Fibroblast of the conjunctiva (primary cell): ENCODE data around the gene ACAT2.
A peak's percentile ranks its signal among the peaks of the same experiment; 100 is the strongest.
"Not testable (repeated sequence)": the region's sequence is repeated elsewhere in the genome, so short reads cannot be mapped to it uniquely, and the experiment has no call there.

Experiments used
- DNase-seq: peaks from one replicate; pipeline ENCODE4 v3.0.0-alpha.2; 2010; ENCODE audit warnings: low read depth

Gene ACAT2

DNA sequence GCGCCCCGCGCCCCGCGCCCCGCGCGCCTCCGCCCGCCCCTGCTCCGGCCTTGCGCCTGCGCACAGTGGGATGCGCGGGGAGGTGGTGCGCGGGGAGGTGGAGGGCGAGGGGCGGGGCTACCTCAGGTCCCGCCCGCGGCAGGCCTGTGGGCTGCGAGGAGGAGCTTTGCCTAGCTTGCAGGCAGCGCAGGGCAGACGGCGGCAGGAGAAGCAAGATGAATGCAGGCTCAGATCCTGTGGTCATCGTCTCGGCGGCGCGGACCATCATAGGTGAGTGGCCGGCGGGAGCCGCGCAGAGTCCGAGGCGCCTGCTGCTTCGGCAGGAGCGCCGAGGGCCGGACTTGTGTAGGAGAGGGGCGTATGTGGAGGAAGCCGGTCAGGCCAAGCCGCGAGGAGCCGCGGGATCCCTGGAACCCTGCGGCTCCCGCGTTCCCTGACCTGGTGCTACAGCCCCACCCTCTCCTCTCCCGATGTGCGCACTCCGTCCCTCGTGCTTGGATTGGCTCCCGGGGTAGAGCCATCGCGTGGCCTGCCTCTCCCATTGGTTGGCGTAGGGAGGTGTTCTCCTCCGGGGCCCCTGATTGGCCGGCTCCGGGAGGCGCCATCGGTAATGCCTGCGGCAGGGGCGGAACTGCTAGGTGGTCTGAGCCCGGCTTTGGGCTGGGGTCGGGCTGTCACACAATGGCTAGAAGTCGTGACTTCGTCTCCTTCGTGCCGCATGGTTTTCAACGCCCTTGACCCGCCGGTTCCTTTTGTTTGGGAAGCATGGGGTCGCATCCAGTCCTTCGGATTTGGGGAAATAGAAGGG is at the start of gene ACAT2:
ACAT2 (plus strand) TSS at position 173 of the 808 bp plus-strand sequence; CDS start at position 216, 43 bp downstream.
- DNase-seq, result peak; percentile 91

DNA sequence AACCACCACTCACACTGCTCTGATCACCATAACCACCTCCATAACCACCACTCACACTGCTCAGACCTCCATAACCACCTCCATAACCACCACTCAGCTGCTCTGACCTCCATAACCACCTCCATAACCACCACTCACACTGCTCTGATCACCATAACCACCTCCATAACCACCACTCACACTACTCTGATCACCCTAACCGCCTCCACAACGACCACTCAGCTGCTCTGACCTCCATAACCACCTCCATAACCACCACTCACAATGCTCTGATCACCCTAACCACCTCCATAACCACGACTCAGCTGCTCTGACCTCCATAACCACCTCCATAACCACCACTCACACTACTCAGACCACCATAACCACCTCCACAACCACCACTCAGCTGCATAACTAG is 49.5 kb upstream of the ACAT2 start:
- DNase-seq, result not testable (repeated sequence)

DNA sequence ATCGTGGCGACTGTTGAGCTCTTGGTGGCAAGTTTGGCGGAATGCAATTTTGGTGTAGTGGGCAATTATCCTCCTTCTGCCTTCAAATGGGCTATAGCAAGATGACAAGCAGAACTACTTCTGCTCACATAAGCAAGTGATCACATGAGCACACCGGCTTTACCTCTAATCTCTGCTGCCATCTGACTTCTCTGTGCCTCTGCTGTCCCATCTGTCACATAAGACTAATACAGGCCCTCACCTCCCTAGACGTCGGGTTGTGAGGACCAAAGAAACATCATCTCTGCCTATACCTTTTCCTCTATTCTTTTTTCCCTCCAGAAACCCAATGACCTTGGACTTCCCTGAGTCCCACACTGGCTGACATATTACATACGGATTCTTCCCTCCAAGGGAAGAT is 47.9 kb upstream of the ACAT2 start:
- no peak for DNase-seq

DNA sequence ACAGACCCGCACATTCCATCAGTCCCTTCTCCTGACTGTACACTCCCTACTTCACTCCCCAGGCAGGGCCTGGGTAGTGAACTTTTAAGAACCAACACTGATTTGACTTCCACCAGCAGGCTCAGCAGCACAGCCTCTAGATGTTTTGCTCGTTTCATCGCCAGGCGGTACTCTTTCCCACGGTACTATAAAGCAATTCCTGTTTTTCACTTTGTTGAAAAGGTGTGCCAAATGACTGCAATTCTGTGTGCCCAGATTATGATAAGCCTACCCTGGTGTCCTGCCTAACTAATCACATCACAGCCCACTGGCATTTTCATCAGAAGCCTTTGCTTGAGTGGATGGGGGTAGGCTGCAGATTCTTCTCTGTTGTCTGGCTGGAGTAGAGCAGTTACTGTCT is 47.4 kb upstream of the ACAT2 start:
- no peak for DNase-seq

DNA sequence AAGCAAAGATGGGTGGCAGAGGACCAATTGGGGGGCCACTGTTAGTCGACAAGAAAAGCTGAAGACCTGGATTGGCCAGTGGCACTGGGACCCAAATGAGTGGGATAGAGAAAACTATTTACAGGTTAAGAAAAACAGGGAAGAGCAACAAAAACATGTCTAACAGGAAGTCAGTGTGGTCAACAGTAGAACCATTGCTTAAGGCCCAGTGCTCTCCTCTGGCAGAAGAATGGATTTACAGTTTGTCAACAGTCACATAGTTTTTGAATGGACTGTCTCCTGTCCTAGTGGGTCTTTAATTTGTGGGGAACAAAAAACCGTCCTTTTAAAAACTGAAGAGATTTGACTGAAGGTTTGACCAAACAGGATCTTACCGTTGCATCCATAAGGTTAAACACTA is 46.7 kb upstream of the ACAT2 start:
- DNase-seq, result no peak

DNA sequence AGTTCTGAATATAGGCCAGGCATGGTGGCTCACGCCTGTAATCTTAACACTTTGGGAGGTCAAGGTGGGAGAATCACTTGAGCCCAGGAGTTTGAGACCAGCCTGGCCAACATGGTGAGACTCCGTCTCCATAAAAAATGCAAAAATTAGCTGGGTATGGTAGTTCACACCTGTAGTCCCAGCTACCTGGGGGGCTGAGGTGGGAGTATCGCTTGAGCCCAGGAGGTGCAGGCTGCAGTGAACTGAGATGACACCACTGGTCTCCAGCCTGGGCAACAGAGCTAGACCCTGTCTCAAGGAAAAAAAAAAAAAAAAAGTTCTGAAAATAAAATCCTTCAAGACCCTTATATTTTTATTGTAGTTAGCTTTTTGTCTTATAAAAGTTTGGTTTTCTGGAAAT is 46.2 kb upstream of the ACAT2 start:
- DNase-seq, result no peak

DNA sequence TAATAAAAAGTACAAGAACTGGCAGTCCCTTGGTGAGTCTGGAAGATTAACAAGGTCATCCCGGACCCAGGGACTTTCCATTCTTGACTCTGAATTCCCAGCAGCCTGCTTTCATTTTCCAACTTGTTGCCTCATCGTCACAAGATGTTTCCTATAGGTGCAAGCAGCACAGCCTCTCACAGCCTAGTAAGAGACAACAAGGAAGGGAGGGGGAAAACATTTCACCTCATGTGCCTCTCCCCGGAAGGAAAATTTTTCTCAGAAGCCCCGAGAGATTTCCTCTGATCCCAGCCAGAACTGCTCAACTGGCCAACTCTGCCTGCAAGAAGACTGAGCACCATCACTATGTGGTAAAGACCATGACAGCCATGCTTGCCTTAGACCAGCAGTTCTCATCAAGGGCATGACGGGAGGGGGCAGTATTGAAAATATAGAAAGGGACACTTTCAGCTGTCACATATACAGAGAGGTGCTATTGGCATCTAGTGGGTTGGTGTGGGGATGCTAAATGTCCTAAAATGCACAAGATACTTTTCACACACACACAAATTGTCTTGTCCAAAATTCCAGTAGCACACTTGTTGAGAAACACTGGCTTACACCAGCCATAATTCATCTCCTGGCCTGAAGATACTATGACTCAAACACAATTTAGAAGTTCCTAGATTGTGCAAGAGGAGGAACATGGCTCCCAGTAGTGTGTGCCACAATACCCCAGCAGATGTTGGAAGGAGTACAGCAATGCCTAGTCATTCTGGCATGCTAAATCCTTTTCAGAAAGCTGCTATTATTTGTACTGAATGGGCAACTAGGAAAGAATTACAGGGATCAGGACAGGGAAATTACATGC is 45.4 kb upstream of the ACAT2 start:
- DNase-seq, result peak; percentile 96

DNA sequence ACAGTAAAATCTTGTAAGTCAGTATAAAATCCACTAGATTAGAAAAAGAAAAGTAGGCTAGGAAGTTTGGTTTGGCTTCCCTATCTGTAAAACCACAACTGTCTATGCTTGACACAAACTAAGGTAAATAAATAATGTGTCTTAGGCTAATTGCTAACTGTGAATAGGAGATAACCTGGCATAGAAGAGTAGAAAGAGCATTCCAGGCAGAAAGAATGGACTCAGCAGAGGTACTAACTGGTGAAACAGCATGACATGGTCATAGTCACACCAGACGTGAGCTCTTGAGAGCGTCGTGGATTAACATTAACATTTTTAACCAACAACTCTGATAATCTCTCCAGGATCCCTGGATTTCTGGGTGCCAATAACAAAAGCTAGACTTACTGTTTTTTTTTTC is 43.2 kb upstream of the ACAT2 start:
- no peak for DNase-seq

DNA sequence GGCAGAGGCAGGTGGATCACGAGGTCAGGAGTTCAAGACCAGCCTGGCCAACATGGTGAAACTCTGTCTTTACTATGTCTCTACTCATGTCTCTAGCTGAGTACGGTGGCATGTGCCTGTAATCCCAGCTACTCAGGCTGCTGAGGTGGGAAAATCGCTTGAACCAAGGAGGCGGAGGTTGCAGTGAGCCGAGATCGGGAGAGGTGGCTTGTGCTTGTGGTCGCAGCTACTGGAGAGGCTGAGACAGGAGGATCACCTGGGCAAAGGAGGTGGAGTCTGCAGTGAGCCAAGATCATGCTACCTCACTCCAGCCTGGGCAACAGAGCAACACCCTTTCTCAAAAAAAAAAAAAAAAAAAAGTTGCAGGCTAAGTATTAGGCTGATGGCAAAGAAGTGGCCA is 42.6 kb upstream of the ACAT2 start:
- no peak for DNase-seq

DNA sequence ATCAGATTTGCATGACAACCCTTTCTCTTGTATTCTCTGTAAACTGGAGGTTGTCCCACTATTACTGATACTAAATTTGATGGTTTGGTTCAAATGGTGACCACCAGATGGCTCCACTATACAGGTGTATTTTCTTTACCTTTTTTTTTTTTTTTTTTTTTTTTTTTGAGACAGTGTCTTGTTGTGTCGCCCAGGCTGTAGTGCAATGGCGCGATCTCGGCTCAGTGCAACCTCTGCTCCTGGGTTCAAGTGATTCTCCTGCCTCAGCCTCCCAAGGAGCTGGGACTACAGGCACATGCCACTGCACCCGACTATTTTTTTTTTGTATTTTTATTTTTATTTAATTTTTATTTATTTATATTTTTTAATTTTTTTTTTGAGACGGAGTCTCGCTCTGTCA is 41.1 kb upstream of the ACAT2 start:
- DNase-seq, result no peak

DNA sequence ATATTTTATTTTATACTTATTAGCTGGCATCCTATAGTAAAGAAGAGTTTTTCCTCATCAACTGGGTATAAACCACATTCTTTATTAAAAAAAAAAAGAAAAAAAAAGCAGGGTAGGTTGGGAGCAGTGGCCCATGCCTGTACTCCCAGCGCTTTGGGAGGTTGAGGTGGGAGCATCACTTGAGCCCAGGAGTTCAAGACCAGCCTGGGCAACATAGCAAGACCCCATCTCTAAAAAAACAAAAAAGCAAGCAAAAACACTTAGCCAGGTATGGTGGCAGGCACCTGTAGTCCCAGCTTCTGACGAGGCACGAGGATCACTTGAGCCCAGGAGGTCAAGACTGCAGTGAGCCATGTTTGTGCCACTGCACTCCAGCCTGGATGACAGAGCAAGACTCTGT is 39.9 kb upstream of the ACAT2 start:
- not testable (repeated sequence) for DNase-seq

DNA sequence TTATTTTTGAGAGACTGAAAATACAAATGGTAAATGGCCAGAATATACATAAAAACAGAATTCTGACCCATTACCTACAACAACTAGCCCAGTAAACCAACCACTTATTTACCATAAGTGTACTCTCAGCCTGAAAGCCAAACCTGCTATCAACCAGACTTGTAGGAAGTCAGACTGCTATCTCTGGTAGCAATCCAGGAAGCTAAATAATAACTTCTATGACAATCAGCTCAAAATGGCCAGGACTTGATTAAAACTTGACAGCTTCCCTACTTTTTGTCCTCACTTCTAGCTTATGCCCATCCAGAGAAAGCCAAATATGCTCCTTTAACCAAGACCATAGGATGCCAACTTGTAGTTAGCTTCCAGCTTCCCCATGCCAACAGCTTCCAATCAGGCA is 39.2 kb upstream of the ACAT2 start:
- DNase-seq, result no peak

DNA sequence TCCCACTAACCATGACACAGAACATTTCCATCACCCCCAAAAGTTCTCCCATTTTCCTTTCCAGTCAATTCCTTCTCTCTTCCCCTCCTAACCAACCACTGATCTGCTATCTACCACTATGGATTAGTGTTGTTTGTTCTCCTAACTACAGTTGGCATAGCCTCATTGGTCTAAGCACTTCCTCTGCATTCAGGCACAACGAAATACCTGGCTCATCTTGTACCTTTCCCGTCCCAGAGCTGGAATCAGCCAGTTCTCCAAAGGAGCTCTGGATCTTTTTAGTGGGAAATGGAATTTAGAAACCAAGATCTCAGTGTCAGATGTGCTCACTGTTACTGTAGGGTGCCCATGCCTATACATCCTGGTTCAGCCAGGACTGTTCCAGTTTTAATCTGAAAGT is 38.6 kb upstream of the ACAT2 start:
- no peak for DNase-seq

DNA sequence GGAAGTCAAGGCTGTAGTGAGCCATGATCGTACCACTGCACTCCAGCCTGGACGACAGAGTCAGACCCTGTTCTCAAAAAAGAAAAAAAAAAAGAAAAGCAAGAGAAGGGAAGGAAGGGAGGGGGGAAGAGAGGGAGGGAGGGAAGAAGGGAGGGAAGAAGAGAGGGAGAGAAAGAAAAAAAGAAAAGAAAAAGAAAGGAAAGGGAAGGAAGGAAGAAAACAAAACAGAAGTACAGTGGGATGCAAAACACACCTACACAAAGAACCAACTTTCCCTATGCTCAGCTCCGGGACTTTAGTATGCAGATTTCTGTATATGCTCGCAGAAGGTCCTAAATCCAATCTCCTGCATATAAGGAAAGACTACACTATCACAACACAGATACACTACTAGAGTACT is 37.1 kb upstream of the ACAT2 start:
- no peak for DNase-seq

DNA sequence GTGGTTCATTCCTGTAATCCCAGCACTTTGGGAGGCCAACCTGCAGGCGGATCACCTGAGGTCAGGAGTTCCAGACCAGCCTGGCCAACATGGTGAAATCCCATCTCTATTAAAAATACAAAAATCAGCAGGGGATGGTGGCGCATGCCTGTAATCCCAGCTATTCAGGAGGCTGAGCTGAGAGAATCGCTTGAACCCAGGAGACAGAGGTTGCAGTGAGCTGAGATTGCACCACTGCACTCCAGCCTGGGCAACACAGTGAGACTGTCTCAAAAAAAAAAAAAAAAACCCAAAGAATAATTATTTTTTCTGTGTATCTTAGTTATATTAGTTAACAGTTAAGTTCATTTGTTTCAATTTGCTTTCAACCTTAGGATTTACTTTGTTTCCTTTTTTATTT is 36.6 kb upstream of the ACAT2 start:
- not testable (repeated sequence) for DNase-seq

DNA sequence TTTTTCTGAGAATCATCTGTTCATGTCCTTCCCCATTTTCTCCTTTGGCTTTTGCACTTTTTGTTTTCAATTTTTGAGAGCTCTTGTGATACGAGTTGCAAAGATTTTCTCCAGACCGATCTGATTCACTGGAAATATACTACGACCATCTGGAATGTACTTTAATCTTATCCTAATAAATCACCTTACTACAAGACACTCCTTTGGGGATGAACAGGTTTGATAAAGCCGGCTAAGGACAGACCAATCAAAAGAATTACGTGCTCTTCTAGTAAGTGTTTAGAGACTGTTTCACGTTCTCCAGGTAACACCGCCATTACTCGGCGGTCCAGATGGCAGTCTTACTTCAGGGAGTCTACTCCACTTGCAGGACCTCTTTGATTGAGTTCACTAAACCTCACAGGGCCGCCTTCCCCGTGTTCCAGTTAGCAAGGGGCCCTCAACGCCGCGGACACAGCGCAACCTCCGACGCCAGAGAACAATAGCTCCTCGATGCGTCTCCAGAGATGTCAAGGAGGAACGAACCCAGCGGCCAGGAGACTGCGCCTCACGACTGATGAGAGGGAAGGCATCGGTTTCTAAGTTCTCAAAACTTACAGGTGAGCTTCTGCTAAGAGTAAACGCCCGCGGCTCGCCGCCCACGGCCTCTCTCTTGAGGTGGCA is 35.5 kb upstream of the ACAT2 start:
- no peak for DNase-seq

DNA sequence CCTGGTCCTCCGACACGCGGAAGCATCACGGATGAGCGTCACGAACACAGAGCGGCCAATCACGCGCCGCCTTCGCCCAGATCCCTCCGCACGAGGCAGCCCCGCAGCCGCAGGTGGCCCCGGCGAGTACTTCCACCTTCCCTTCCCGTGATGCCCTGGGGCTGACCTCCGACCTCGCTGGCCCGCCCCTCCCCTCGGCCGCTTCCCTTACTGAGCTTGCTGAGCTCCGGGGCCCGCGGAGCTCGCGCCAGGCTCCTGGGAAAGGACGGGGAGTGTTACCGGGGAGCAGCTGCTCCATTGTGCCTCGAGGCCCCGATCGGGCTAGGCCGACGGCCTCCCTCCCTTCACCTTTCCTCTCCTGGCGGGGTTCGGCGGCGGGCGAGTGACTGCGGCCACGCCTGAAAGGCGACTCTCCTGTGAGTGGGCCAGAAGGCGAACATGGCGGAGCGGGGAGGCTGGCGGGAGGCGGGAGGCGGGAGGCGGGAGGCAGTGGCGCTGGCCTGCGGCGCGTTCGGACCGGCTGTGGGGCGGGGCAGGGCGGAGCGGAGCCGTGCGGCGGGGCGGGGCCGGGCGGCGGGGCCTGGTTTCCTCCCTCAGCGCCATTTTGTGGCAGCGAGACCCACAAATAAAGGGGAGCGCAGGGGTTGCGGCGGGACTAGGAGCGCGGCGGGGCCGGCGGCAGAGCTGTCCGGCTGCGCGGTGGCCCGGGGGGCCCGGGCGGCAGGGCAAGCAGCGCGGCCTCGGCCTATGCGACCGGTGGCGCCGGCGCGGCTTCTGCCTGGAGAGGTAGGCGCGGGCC is 34.7 kb upstream of the ACAT2 start, which contains the start of gene WTAP:
WTAP (plus strand) TSS at position 589 of the 799 bp plus-strand sequence. CDS start 8,760 bp downstream, outside the sequence.
- peak; percentile 87 for DNase-seq

DNA sequence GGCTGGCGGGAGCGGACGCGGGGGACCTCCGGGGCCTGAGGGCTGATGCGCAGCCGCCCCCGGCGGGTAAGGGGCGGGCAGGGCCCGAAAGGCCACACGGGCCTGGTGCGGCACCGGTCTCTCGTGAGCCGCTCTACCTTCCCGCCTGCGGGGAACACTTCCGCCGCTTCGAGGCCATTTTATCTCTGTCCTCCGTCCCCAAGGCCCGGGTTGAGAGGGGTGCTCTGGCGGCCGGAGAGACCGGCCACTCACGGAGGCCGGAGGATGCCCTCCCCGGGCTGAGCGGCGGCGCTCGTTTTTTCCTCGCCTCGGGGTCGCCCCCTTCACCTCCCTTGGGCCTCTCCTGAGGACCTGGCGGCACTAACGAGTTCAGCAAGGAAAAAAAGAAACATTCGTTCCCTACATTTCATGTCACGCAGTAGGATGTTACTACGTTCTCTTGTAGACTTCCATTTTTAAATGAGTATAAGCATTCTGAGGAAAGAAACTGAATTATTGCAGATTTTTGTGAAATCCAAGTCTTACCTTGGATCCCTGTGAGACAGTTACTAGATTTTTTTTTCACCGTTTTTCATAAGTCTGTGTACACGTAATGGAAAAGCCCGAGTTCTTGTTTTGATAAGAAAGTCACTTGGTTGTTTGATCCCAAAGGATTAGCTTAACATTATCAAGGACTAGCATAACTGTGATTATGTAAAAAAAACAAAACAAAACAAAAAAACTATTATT is 34.0 kb upstream of the ACAT2 start:
- DNase-seq, result no peak

DNA sequence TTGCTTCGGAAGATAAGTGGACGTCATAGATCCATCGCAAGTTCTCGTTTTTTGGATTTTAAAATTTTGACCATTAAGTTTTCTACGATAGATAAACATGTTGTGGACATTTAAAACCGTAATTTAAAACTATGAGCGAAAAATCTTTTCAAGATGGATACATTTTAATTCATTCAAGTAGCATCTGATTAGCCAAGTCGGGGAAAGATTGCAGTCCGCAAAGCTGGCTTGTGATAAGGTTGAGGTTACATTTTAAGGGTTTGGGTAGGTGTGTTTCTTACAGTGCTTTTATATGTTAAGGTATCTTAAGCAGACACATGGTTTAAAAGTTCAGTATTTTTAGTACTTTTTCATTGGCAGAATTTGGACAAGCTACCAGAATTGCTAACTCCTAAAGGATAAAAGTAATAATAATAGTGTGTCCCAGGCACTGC is 33.3 kb upstream of the ACAT2 start:
- DNase-seq, result no peak

DNA sequence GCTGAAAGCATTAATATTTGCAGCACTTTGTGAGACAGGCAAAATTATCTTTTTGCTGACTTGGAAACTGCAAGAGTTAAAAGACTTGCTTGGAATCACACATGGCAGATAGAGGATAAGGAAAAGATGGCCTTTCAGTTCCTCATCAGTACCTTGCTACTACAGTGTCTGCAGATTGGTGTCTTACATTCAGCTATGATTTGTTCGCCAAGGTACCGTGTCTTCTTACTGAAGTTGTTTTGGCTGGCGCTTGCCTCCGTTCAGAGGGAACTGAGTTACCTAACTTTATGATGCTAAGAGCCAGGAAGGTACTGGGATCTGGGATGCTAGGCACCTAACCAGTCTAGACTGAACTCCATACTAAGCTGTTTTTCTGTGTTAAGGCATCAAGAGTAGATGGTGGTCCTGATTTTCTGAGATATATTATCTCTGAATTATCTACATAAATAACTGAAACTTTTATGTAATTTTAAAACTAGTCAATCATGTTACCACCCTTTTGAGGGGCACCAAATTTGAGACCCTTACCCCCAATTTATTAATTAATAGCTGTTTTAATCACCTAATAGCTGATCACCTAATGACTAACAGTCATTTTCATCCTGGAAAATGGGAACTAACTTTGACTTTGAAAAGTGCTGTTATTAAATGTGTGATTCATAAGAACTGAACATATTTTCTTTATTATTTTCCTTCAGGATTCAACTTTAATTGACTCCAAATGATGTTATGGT is 32.1 kb upstream of the ACAT2 start:
- no peak for DNase-seq
